ENCODE data around the gene SULT1A1. TPM values are rescaled to one million over a fixed set of nuclear protein-coding genes. Genes with fewer than 3 reads are reported as not detected.

The SULT1A1 gene
- total and polyA plus RNA-seq, 2 of the 13 experiments (the other 11 are each of a cell fraction or from before 2014, with no cell fraction given), result 114 to 147 TPM

DNA sequence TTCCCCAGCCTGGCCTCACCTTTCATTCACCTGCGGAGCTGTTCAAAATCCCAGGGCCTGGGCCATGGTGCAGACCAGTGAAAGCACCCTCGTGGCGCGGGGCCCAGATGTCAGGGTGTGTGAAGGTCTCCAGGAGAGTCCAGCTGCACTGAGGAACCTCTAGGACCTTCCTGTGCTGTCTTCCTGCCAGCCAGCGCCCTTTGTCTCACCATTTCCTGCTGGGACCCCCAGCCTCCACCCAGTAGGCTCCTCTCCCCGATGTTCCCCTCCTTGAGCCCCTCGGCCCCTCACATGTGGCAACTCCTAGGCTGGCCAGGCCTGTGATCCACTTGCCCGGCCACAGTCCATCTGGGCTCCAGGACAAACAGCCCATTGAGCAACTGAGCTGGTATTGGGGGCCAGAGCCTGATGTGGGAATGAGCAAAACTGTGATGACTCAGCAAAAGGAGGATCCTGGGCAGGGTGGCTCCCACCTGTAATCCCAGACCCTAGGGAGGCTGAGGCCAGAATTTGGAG is 13.7 kb downstream of the SULT1A1 start (continued):
- TF ChIP-seq, protein P1, sequence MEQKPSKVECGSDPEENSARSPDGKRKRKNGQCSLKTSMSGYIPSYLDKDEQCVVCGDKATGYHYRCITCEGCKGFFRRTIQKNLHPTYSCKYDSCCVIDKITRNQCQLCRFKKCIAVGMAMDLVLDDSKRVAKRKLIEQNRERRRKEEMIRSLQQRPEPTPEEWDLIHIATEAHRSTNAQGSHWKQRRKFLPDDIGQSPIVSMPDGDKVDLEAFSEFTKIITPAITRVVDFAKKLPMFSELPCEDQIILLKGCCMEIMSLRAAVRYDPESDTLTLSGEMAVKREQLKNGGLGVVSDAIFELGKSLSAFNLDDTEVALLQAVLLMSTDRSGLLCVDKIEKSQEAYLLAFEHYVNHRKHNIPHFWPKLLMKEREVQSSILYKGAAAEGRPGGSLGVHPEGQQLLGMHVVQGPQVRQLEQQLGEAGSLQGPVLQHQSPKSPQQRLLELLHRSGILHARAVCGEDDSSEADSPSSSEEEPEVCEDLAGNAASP (CRISPR knock-in tag; IDR thresholded peaks at IDR 0.05; ENCODE audit: borderline replicate concordance), result no peak; the same call in 1 of the 2 replicates
- TF ChIP-seq HOXA3 (CRISPR knock-in tag; IDR thresholded peaks at IDR 0.05), result peak; percentile 59; the same call in 1 of the 2 replicates
- TF ChIP-seq ZNF333 (CRISPR knock-in tag; IDR thresholded peaks at IDR 0.05; ENCODE audit: borderline replicate concordance), result 0 out of 2 replicates have a peak, but pooled peaks have one; percentile 28
- no peak for TF ChIP-seq KLF13 (CRISPR knock-in tag; IDR thresholded peaks at IDR 0.05)
- TF ChIP-seq ESRRA (CRISPR knock-in tag; IDR thresholded peaks at IDR 0.05; ENCODE audit: low read depth), result no peak
- no peak for TF ChIP-seq ZNF451 (CRISPR knock-in tag; IDR thresholded peaks at IDR 0.05)
- no peak for TF ChIP-seq ISX (CRISPR knock-in tag; conservative IDR thresholded peaks at IDR 0.05)
- TF ChIP-seq ZNF44 (CRISPR knock-in tag; IDR thresholded peaks at IDR 0.05), result 0 out of 2 replicates have a peak, but pooled peaks have one; percentile 55
- TF ChIP-seq NCOA1 (CRISPR knock-in tag; IDR thresholded peaks at IDR 0.05), result no peak
- no peak for TF ChIP-seq ELF4 (CRISPR knock-in tag; IDR thresholded peaks at IDR 0.05; ENCODE audit: borderline replicate concordance)
- TF ChIP-seq ZNF235 (CRISPR knock-in tag; IDR thresholded peaks at IDR 0.05; ENCODE audit: borderline replicate concordance), result peak; percentile 63; the same call in 1 of the 2 replicates
- no peak for TF ChIP-seq LCORL (IDR thresholded peaks at IDR 0.05)
- peak; percentile 72 for TF ChIP-seq LCORL (CRISPR knock-in tag; IDR thresholded peaks at IDR 0.05)
- peak; percentile 96 for TF ChIP-seq MAFG (CRISPR knock-in tag; IDR thresholded peaks at IDR 0.05)
- TF ChIP-seq, protein P2, sequence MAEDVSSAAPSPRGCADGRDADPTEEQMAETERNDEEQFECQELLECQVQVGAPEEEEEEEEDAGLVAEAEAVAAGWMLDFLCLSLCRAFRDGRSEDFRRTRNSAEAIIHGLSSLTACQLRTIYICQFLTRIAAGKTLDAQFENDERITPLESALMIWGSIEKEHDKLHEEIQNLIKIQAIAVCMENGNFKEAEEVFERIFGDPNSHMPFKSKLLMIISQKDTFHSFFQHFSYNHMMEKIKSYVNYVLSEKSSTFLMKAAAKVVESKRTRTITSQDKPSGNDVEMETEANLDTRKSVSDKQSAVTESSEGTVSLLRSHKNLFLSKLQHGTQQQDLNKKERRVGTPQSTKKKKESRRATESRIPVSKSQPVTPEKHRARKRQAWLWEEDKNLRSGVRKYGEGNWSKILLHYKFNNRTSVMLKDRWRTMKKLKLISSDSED (CRISPR knock-in tag; IDR thresholded peaks at IDR 0.05), result no peak
- TF ChIP-seq, protein P3, sequence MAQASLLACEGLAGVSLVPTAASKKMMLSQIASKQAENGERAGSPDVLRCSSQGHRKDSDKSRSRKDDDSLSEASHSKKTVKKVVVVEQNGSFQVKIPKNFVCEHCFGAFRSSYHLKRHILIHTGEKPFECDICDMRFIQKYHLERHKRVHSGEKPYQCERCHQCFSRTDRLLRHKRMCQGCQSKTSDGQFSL (CRISPR knock-in tag; IDR thresholded peaks at IDR 0.05), result no peak
- TF ChIP-seq FOXM1 (CRISPR knock-in tag; IDR thresholded peaks at IDR 0.05), result no peak
- TF ChIP-seq, protein P4, sequence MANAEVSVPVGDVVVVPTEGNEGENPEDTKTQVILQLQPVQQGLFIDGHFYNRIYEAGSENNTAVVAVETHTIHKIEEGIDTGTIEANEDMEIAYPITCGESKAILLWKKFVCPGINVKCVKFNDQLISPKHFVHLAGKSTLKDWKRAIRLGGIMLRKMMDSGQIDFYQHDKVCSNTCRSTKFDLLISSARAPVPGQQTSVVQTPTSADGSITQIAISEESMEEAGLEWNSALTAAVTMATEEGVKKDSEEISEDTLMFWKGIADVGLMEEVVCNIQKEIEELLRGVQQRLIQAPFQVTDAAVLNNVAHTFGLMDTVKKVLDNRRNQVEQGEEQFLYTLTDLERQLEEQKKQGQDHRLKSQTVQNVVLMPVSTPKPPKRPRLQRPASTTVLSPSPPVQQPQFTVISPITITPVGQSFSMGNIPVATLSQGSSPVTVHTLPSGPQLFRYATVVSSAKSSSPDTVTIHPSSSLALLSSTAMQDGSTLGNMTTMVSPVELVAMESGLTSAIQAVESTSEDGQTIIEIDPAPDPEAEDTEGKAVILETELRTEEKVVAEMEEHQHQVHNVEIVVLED (CRISPR knock-in tag; IDR thresholded peaks at IDR 0.05; ENCODE audit: borderline replicate concordance), result no peak
- TF ChIP-seq, protein P5, sequence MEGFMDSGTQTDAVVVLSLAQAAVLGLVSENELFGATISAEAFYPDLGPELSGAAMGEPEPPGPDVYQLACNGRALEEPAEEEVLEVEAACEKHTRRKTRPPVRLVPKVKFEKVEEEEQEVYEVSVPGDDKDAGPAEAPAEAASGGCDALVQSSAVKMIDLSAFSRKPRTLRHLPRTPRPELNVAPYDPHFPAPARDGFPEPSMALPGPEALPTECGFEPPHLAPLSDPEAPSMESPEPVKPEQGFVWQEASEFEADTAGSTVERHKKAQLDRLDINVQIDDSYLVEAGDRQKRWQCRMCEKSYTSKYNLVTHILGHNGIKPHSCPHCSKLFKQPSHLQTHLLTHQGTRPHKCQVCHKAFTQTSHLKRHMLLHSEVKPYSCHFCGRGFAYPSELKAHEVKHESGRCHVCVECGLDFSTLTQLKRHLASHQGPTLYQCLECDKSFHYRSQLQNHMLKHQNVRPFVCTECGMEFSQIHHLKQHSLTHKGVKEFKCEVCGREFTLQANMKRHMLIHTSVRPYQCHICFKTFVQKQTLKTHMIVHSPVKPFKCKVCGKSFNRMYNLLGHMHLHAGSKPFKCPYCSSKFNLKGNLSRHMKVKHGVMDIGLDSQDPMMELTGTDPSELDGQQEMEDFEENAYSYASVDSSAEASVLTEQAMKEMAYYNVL (CRISPR knock-in tag; IDR thresholded peaks at IDR 0.05; ENCODE audit: borderline replicate concordance), result 0 out of 2 replicates have a peak, but pooled peaks have one; percentile 42
- TF ChIP-seq, protein P6, sequence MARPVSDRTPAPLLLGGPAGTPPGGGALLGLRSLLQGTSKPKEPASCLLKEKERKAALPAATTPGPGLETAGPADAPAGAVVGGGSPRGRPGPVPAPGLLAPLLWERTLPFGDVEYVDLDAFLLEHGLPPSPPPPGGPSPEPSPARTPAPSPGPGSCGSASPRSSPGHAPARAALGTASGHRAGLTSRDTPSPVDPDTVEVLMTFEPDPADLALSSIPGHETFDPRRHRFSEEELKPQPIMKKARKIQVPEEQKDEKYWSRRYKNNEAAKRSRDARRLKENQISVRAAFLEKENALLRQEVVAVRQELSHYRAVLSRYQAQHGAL (CRISPR knock-in tag; IDR thresholded peaks at IDR 0.05; ENCODE audit: not compliant biosample characterization), result no peak
